GM13977 (cell line): ENCODE results near the gene NSDHL.

Source experiments
- DNase-seq: peaks from one replicate; pipeline ENCODE4 v3.0.0; 2012; ENCODE audit warnings: low spot score
- CTCF ChIP-seq: IDR thresholded peaks from 2 replicates; pipeline ENCODE4 v1.5.1; 2012; ENCODE audit warnings: mild to moderate bottlenecking, control low read depth; ENCODE audit not compliant: insufficient read depth; ENCODE audit errors: extremely low read depth, missing control alignments
- in situ Hi-C: fragments of 300-500 bp; cut with MboI; formaldehyde crosslinking; loops from one replicate; pipeline ENCODE4 v1.12.0; 2022; ENCODE audit warnings: low sequenced_read_pairs, low pct_unique_long_range_greater_than_20kb, mixed read lengths, inconsistent platforms; ENCODE audit not compliant: unreplicated experiment

NSDHL gene

GRCh38 chrX:152917656-152918579 lies 87.1 kb downstream of the NSDHL start:
- DNase-seq, result no peak
- in situ Hi-C loops, result no loop called here
- TF ChIP-seq CTCF, result no peak

- no peak for TF ChIP-seq CTCF
- in situ Hi-C loops, result no loop called here
- no peak for DNase-seq
Measured at GRCh38 chrX:152918707-152919106, 87.8 kb downstream of the NSDHL start.
